DOHH2 (cell line): ENCODE measurements around the gene IGF2.
"Not testable (repeated sequence)": the region's sequence is repeated elsewhere in the genome, so short reads cannot be mapped to it uniquely, and the experiment has no call there.

ENCODE experiments used
- H3F3A ChIP-seq: fragments of 200-600 bp; sonication (generic), shearing (Covaris generic); 2 replicates; pipeline ENCODE4 v1.6.0; 2016; ENCODE audit warnings: antibody characterized with exemption, mild to moderate bottlenecking; ENCODE audit not compliant: control insufficient read depth, insufficient read depth
- H3K27ac ChIP-seq: fragments of 200-600 bp; sonication (generic); 2 replicates; pipeline ENCODE4 v1.5.1; 2014; ENCODE audit warnings: low read depth, mild to moderate bottlenecking, low read length, moderate library complexity
- H3K27me3 ChIP-seq: fragments of 200-600 bp; sonication (generic); 2 replicates; pipeline ENCODE4 v1.6.1; 2014; ENCODE audit warnings: mild to moderate bottlenecking, low read length, mixed read lengths; ENCODE audit not compliant: control insufficient read depth
- H3K36me3 ChIP-seq: fragments of 200-600 bp; sonication (generic); 2 replicates; pipeline ENCODE4 v1.6.1; 2014; ENCODE audit warnings: mild to moderate bottlenecking, low read length, moderate library complexity, mixed read lengths; ENCODE audit not compliant: control insufficient read depth
- H3K4me1 ChIP-seq: fragments of 200-600 bp; sonication (generic); 2 replicates; pipeline ENCODE4 v1.6.1; 2014; ENCODE audit warnings: mild to moderate bottlenecking, low read length, mixed read lengths; ENCODE audit not compliant: control insufficient read depth
- H3K4me2 ChIP-seq: fragments of 200-600 bp; sonication (generic); 2 replicates; pipeline ENCODE4 v1.6.0; 2014; ENCODE audit warnings: mild to moderate bottlenecking, low read length, moderate library complexity
- H3K4me3 ChIP-seq: fragments of 200-600 bp; sonication (generic); 2 replicates; pipeline ENCODE4 v1.5.1; 2014; ENCODE audit warnings: mild to moderate bottlenecking, low read length, mixed read lengths
- H3K79me2 ChIP-seq: fragments of 200-600 bp; sonication (generic); 2 replicates; pipeline ENCODE4 v1.6.1; 2014; ENCODE audit warnings: mild to moderate bottlenecking, low read length, mixed read lengths; ENCODE audit not compliant: control insufficient read depth
- H3K9me2 ChIP-seq: fragments of 200-600 bp; sonication (generic); replicated peaks from 2 replicates; pipeline ENCODE4 v1.6.1; 2014; ENCODE audit warnings: mild to moderate bottlenecking, low read length, mixed read lengths; ENCODE audit not compliant: control insufficient read depth
- H3K9me3 ChIP-seq: fragments of 200-600 bp; sonication (generic); 2 replicates; pipeline ENCODE4 v1.6.1; 2014; ENCODE audit warnings: antibody characterized with exemption, low read length, mixed read lengths; ENCODE audit not compliant: control insufficient read depth, insufficient read depth
- H4K20me1 ChIP-seq: fragments of 200-600 bp; sonication (generic); 2 replicates; pipeline ENCODE4 v1.6.0; 2014; ENCODE audit warnings: low read depth, mild to moderate bottlenecking, antibody characterized with exemption, low read length, moderate library complexity; ENCODE audit not compliant: control insufficient read depth, insufficient read depth
- EZH2phosphoT487 ChIP-seq: fragments of 200-600 bp; sonication (generic); IDR thresholded peaks from 2 replicates; pipeline ENCODE4 v1.6.1; 2017; ENCODE audit warnings: borderline replicate concordance, mild to moderate bottlenecking, antibody characterized with exemption, low read length, moderate library complexity, mixed read lengths
- TF ChIP-seq, protein P1 (sequence below): fragments of 200-600 bp; sonication (generic); IDR thresholded peaks from one replicate; pipeline ENCODE4 v1.5.1; 2014; ENCODE audit warnings: antibody characterized with exemption, mild to moderate bottlenecking, low read depth, low read length; ENCODE audit not compliant: poor library complexity, severe bottlenecking

The IGF2 gene

DNA sequence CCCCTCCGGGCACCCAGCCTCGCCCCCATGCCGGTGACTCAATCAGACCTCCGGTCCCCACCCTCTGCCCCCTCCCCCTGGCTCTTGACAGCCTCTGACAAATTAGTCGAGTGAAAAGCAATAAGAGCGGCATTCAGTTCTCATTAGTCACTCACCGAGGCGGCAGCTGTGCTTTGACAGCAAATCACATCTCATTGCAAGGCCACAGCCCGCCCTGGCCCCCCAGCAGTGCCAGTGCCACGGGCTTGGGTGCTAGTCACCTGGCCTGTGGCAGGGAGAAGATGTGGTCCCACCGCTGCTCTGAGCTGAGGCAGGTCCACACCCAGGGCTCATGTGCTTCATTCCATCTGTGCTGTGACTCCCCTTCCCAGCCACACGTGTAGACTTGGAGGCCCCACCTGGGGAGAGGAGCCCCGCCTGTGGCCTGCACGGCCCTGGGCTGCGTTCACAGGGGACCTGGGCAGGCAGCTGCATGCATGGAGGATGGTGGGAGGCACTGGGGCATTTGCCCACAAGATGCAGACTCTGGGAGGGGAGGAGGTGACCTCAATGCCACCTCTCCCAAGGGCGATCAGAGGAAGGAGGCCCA, 39.8 kb upstream of the IGF2 start:
- Histone ChIP-seq H3F3A (no peaks in the 10 kb centered on the region), H3K9me3 (no peaks in the 10 kb centered on the region), H3K9me2 (no peaks in the 10 kb centered on the region), H3K4me1 (no peaks in the 10 kb centered on the region), H3K27ac (no peak overlapping the region), H3K36me3 (no peaks in the 10 kb centered on the region), H3K27me3 (no peaks in the 10 kb centered on the region), H3K79me2 (no peaks in the 10 kb centered on the region), H3K4me2 (no peak overlapping the region), H3K4me3 (no peak overlapping the region), H4K20me1 (no peaks in the 10 kb centered on the region)
- TF ChIP-seq, protein P1, sequence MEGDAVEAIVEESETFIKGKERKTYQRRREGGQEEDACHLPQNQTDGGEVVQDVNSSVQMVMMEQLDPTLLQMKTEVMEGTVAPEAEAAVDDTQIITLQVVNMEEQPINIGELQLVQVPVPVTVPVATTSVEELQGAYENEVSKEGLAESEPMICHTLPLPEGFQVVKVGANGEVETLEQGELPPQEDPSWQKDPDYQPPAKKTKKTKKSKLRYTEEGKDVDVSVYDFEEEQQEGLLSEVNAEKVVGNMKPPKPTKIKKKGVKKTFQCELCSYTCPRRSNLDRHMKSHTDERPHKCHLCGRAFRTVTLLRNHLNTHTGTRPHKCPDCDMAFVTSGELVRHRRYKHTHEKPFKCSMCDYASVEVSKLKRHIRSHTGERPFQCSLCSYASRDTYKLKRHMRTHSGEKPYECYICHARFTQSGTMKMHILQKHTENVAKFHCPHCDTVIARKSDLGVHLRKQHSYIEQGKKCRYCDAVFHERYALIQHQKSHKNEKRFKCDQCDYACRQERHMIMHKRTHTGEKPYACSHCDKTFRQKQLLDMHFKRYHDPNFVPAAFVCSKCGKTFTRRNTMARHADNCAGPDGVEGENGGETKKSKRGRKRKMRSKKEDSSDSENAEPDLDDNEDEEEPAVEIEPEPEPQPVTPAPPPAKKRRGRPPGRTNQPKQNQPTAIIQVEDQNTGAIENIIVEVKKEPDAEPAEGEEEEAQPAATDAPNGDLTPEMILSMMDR = no peak
- TF ChIP-seq EZH2phosphoT487 = no peak

DNA sequence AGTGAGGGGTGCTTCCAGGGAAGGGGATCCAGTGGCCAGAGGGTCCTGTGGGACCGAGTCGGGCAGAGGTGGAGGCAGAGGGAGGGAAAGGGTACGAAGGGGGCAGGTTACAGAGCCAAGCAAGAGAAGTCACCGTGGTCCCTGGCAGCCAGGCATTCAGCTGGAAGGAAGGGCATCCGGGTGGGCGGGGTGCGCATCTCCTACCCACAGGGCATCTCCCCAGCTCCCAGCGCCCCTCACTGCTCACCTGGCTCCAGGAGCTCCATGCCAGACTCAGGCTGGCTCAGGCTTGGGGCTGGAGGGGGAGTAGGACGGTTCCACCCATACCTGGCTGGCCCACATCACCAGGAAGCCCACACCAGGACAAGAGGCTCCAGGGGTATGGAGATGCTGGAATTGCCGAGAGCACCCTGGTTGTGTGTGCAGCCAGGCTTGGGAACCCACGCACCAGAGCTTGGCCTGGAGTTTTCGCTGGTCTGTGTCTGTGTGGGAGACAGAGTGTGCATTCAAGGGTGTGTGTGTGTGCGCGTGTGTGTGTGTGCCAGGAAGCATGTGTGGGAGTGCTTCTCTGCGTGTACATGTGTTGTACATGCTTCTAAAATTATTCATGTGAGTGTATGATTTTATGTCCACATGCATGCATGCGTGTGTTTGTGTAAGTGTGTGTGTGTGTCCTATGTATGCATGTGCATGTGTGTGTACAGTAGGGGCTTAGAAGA, 39.0 kb upstream of the IGF2 start:
- H4K20me1 ChIP-seq, H3K9me2 ChIP-seq, H3K79me2 ChIP-seq, H3K4me3 ChIP-seq, H3K4me1 ChIP-seq, H3K36me3 ChIP-seq, H3F3A ChIP-seq, H3K27me3 ChIP-seq, H3K4me2 ChIP-seq, H3K27ac ChIP-seq, H3K9me3 ChIP-seq: not testable (repeated sequence)

DNA sequence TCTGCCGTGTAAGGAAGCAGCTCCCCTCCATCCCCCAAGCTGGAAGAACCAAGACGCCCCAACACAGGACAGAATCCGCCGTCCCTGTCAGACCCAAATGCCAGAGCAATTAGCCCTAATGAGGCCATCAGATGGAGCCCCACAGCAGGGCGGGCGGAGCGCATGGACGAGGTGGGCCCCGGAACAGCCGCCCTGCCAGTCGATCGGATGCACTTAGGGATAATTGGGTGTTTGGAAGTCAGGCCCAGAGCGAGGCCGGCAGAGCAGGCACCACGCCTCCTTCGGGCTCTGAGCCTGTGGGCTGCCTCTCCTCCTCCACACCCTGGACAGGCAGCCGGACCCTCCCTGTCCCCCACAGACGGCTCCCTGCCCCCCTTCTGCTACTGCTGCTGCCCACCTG, 37.9 kb upstream of the IGF2 start:
- H3K79me2 ChIP-seq = no peaks in the 10 kb centered on the region
- H3K4me1 ChIP-seq = no peaks in the 10 kb centered on the region
- no peaks in the 10 kb centered on the region for H4K20me1 ChIP-seq
- TF ChIP-seq, protein P1 = no peak
- no peak for TF ChIP-seq EZH2phosphoT487
- H3F3A ChIP-seq = no peaks in the 10 kb centered on the region
- H3K9me2 ChIP-seq = no peaks in the 10 kb centered on the region
- no peaks in the 10 kb centered on the region for H3K36me3 ChIP-seq
- H3K27ac ChIP-seq = no peak overlapping the region
- H3K9me3 ChIP-seq = no peaks in the 10 kb centered on the region
- no peaks in the 10 kb centered on the region for H3K27me3 ChIP-seq
- no peak overlapping the region for H3K4me3 ChIP-seq
- H3K4me2 ChIP-seq = no peak overlapping the region

DNA sequence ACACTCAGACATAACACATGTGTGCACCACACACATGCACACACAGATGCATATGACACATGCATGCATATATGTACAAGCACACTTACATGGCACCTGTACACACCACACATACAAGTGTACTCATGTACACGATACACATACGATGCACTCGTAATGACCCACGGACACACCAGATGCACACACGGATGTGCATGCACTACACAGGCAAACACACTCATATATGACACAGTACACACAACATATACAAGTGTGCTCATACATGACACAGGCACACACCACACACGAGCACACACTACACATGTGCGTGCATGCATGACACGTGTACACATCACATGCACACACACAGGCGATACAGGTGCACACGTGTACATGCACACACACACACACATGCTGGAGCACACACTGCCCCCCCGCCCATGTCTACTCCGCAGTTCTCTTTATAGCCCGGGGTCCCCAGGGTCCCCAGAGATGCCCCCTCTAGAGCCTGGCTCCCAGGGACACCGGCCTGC, 37.3 kb upstream of the IGF2 start:
- TF ChIP-seq, protein P1 = no peak
- TF ChIP-seq EZH2phosphoT487 = no peak
- no peaks in the 10 kb centered on the region for H3K9me3 ChIP-seq
- H3K36me3 ChIP-seq = no peaks in the 10 kb centered on the region
- no peaks in the 10 kb centered on the region for H4K20me1 ChIP-seq
- H3F3A ChIP-seq = no peaks in the 10 kb centered on the region
- H3K9me2 ChIP-seq = no peaks in the 10 kb centered on the region
- H3K27me3 ChIP-seq = no peaks in the 10 kb centered on the region
- H3K4me2 ChIP-seq = no peak overlapping the region
- H3K4me1 ChIP-seq = no peaks in the 10 kb centered on the region
- H3K4me3 ChIP-seq = no peak overlapping the region
- H3K27ac ChIP-seq = no peak overlapping the region
- no peaks in the 10 kb centered on the region for H3K79me2 ChIP-seq
